ENCODE results near the gene E2F8.
"Not testable (repeated sequence)": the region's sequence is repeated elsewhere in the genome, so short reads cannot be mapped to it uniquely, and the experiment has no call there.

Gene E2F8, protein sequence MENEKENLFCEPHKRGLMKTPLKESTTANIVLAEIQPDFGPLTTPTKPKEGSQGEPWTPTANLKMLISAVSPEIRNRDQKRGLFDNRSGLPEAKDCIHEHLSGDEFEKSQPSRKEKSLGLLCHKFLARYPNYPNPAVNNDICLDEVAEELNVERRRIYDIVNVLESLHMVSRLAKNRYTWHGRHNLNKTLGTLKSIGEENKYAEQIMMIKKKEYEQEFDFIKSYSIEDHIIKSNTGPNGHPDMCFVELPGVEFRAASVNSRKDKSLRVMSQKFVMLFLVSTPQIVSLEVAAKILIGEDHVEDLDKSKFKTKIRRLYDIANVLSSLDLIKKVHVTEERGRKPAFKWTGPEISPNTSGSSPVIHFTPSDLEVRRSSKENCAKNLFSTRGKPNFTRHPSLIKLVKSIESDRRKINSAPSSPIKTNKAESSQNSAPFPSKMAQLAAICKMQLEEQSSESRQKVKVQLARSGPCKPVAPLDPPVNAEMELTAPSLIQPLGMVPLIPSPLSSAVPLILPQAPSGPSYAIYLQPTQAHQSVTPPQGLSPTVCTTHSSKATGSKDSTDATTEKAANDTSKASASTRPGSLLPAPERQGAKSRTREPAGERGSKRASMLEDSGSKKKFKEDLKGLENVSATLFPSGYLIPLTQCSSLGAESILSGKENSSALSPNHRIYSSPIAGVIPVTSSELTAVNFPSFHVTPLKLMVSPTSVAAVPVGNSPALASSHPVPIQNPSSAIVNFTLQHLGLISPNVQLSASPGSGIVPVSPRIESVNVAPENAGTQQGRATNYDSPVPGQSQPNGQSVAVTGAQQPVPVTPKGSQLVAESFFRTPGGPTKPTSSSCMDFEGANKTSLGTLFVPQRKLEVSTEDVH

GRCh38 chr11:19240420-19241259, at the start of gene E2F8:
Gene E2F8, minus strand, starts transcription at chr11:19240945. Its CDS starts 824 bp downstream, at chr11:19240121.
- intact Hi-C loops (cut with DNase I), result loop anchor here (10.0 kb wide), 1 partner anchor 166 kb away; no protein-coding TSS in a partner anchor
- DNase-seq, result peak; percentile 84 to 97 (median 92)

DNA sequence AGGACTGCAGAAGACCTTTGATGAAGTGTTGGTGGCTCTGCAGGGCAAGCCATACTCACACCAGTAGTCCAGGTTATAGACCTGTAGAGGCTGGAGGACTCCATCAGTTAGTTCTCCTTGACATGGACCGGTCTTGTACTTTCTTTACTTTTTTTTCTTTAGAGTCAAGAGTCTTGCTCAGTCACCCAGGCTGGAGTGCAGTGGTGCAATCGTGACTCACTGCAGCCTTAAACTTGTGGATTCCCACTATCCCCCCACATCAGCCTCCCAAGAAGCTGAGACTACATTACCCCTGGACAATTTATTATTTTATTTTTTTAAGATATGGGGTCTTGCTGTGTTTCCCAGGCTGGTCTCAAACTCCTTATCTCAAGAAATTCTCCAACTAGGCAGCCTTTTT, 49.6 kb upstream of the E2F8 start:
- DNase-seq, result no peak
- intact Hi-C loops (cut with DNase I), result no loop called here

- no peak for DNase-seq
- intact Hi-C loops (cut with DNase I), result no loop called here
These were observed 47.5 kb upstream of the E2F8 start for GRCh38 chr11:19288256-19288655.

DNA sequence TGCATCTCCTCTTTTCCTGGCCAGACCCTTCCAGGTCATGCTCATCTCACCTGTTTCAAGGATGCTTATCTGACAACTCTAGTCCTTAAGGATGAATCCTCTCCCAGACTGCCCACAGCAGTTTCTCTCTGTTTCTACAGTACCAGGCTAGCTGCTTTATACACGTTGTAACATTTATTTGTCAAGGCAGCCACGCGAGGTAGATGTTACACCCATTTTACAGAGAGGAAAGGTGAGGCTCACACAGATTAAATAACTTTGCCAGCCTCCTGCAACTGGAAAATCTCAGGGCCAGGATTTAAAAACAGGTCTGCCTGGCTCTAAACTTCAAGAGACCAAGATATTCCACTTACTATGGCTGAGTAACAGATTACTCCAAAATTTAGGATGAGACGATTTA, 45.7 kb upstream of the E2F8 start:
- intact Hi-C loops (cut with DNase I), result no loop called here
- DNase-seq, result no peak

GRCh38 chr11:19284881-19285280, 44.1 kb upstream of the E2F8 start:
- intact Hi-C loops (cut with DNase I), result no loop called here

GRCh38 chr11:19283991-19284390, 43.2 kb upstream of the E2F8 start:
- intact Hi-C loops (cut with DNase I), result no loop called here
- DNase-seq, result no peak

More at GRCh38 chr11:19284881-19285280, 44.1 kb upstream of the E2F8 start:
- DNase-seq, result no peak

GRCh38 chr11:19281555-19281954, 40.8 kb upstream of the E2F8 start:
- no peak for DNase-seq
- intact Hi-C loops (cut with DNase I), result no loop called here

DNA sequence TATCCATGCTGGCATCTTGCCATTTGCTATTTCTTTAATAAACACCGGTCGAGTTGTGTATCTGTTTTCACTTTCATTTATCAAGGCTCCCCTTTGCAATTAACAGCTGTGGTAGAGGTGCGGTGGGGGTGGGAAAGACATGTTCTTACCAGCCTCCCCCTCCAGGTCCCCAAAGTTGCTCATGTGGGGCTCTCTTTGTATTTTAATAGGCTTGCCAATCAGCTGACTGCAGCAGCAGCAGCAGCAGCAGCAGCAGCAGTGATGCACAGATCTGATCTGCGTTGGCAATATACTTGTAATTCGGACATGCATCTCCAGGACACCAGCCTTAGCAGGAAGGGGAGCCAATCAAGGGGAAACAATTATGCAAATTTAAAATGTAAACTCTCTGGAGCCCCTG, 40.3 kb upstream of the E2F8 start:
- intact Hi-C loops (cut with DNase I), result no loop called here
- peak in 3 of 42 donors; percentile 2 to 9 (median 3) for DNase-seq

DNA sequence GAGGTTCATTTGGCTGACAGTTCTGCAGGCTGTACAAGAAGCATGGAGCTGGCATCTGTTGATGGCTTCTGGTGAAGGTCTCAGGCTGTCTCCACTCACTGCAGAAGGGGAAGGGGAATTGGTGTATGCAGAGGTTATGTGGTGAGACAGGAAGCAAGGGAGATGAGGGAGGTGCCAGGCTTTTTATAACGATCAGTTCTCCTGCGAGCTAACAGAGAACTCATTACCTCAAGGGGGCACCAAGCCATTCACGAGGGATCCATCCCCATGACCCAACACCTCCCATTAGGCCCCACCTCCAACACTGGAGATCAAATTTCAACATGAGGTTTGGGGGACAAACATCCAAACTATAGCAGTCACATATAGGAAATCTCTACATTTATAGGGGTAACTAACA, 38.7 kb upstream of the E2F8 start:
- intact Hi-C loops (cut with DNase I), result no loop called here
- no peak for DNase-seq

DNA sequence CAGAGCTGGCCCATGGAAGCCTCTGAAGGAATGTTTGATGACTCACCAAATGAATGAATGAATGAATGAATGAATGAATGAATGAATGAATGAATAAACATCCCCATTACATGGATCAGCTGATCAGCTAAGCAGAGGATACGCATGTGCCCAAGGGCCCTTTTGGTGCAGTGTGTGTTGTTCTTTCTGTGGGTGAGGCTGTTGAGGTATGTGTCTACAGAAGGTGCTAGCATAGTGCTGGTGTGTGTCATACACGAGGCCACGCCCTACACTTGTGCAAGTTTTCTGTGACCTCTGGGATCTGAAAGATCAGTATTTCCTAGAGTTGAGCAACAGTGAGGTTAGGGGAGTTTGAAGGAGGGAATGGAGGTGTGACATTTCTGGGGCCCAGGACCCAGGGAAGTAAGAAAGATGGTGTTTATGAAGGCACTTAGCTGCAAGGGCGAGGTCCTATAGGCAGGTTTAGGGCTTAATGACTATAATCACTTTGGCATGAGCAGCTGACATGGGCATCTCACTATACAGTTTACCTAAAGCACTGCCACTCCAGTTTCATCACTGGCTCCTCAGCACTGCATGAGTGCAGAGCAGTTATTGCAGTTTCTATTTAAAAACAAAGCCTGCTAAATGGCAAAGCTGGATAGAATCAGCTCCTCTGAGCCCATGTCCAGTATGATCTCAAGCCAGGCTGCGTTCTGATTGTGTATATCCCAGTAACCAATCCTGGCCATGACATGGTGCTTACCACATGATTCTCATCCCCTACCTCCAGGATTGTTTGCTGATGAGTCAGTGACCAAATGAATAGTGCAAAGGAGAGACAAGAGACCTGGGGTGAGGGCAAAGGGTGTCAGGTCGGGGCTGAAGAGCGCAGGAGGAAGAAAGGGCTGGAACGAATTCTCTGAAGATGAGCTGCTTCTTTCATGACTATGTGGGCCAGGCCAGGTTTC, 36.4 kb upstream of the E2F8 start:
- no peak for DNase-seq
- intact Hi-C loops (cut with DNase I), result no loop called here

DNA sequence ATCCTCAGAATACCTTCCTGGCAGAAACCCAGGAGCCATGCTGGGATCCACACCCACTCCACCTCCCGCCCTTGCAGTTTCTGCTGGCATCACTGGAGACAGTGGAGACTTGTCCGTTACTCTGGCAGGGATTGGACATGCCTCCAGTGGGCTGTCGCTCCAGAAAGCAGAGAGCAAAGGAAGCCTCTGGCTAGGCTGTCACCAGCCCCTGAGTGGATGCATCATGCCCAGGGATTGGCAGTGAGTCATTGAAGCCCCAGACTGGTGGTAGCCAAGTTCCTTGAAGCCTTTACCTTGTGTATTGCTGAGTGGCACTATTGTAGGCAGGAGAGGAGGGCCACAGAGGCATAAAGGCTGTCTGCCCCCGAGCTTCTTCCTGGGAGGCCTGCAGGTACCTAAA, 34.8 kb upstream of the E2F8 start:
- peak in 6 of 42 donors; percentile 4 to 42 (median 10) for DNase-seq
- intact Hi-C loops (cut with DNase I), result no loop called here

- intact Hi-C loops (cut with DNase I); DNase-seq: not testable (repeated sequence)
These were observed 32.5 kb upstream of the E2F8 start for GRCh38 chr11:19273219-19273618.

GRCh38 chr11:19268909-19269308, 28.2 kb upstream of the E2F8 start:
- no peak for DNase-seq
- intact Hi-C loops (cut with DNase I), result loop anchor here (10.0 kb wide), 1 partner anchor 286 kb away; no protein-coding TSS in a partner anchor

- intact Hi-C loops (cut with DNase I), result loop anchor here (10.0 kb wide), 1 partner anchor 287 kb away; no protein-coding TSS in a partner anchor
These were observed 26.8 kb upstream of the E2F8 start for GRCh38 chr11:19267567-19267966.

GRCh38 chr11:19263333-19263732, 22.6 kb upstream of the E2F8 start:
- intact Hi-C loops (cut with DNase I), result loop anchor here (10.0 kb wide), 1 partner anchor 291 kb away; no protein-coding TSS in a partner anchor
- no peak for DNase-seq

More at GRCh38 chr11:19267567-19267966, 26.8 kb upstream of the E2F8 start:
- no peak for DNase-seq

DNA sequence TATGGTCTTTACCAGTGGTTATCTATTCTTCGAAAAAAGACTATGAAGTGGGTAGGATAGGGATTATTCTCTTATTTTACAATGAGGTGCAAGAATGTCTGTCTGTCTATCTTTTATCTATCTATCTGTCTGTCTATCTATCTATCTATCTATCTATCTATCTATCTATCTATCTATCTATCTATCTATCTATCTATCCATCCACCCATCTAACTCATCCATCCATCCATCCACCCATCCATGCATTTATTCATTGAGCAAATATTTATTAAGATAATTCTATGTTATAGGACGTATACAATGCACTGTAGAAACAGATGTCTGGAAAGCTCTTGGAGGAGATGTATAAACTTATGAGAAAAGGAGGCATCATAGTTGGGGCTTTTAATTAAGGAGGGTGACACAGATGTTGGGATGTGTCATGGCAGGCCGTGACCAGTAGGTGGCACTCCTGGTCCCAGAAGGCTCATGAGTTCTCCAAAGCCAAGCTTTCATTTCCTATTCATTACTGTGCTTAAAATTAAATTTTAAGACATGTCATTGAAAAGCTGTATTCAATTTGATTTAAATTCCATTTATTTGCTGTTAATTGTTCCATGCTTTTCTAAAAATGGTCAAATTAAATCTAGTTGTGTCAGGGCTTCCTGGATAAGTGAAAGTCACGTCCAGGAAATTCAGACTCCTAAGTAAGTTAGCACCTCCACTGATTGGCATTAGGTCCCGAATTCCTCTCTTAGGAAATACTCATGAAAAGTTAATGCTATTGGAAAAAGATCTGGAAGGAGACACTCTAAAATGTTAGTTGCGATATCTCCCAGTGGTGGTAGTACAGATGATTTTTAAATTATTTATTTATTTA, 19.0 kb upstream of the E2F8 start:
- DNase-seq, result peak; percentile 26 to 92 (median 82)

More for the DNA sequence above, 19.0 kb upstream of the E2F8 start:
- intact Hi-C loops (cut with DNase I), result loop anchor here (10.0 kb wide), 1 partner anchor 295 kb away; no protein-coding TSS in a partner anchor
